Lower leg skin (tissue), 3 donors: ENCODE results near the gene PCP2.

Experiments
- POLR2A ChIP-seq, 2 donors: fragments of 450-650 bp; IDR thresholded peaks; one replicate each; pipeline ENCODE4 v1.6.1; 2016 to 2017; ENCODE audit warnings: antibody characterized with exemption in 2 of 2, mild to moderate bottlenecking in 1 of 2, moderate library complexity in 1 of 2
- TF ChIP-seq, protein P1 (sequence below), 3 donors: fragments of 450-650 bp; IDR thresholded peaks; one replicate each; pipeline ENCODE4 v1.5.1; 2016; ENCODE audit warnings: antibody characterized with exemption in 3 of 3, mild to moderate bottlenecking in 3 of 3, moderate library complexity in 2 of 3

DNA sequence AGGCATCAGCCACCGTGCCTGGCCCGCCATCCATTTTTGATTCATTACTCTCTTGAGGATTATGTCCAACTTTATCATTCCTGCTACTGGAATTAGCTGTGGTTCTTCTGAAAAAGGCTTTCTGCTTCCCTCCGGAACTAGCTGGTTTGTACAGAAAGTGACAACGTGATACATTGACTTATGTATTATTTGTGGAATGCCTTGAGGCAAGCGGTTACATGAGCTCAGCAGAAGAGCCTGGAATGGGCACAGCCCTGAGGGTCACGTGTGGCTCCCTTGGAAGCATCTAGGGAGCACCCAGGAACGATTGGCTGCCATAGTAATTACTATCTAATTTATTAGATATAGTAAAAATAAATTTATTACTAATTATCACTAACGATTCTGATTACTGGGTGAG, 20.9 kb upstream of the PCP2 start:
- TF ChIP-seq, protein P1, sequence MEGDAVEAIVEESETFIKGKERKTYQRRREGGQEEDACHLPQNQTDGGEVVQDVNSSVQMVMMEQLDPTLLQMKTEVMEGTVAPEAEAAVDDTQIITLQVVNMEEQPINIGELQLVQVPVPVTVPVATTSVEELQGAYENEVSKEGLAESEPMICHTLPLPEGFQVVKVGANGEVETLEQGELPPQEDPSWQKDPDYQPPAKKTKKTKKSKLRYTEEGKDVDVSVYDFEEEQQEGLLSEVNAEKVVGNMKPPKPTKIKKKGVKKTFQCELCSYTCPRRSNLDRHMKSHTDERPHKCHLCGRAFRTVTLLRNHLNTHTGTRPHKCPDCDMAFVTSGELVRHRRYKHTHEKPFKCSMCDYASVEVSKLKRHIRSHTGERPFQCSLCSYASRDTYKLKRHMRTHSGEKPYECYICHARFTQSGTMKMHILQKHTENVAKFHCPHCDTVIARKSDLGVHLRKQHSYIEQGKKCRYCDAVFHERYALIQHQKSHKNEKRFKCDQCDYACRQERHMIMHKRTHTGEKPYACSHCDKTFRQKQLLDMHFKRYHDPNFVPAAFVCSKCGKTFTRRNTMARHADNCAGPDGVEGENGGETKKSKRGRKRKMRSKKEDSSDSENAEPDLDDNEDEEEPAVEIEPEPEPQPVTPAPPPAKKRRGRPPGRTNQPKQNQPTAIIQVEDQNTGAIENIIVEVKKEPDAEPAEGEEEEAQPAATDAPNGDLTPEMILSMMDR (IDR thresholded peaks at IDR 0.05): no peak
- TF ChIP-seq POLR2A (IDR thresholded peaks at IDR 0.05): no peak
